ENCODE data around the gene HDAC3.
A peak's percentile ranks its signal among the peaks of the same experiment; 100 is the strongest.

Gene HDAC3

GRCh38 chr5:141657937-141658545 is 21.4 kb upstream of the HDAC3 start:
- DNase-seq: no peak

- DNase-seq: no peak
These were observed 20.8 kb upstream of the HDAC3 start for GRCh38 chr5:141657404-141657803.

GRCh38 chr5:141656396-141656795 is 19.7 kb upstream of the HDAC3 start:
- DNase-seq: no peak

GRCh38 chr5:141655020-141655419 is 18.4 kb upstream of the HDAC3 start:
- DNase-seq: no peak

GRCh38 chr5:141654298-141654697 is 17.6 kb upstream of the HDAC3 start:
- no peak for DNase-seq

- DNase-seq: no peak
These were observed 15.1 kb upstream of the HDAC3 start for GRCh38 chr5:141651728-141652105.

- peak; percentile 83 for DNase-seq
These were observed 14.4 kb upstream of the HDAC3 start, which contains the start of gene FCHSD1 for GRCh38 chr5:141650851-141651727. Gene FCHSD1, minus strand, starts transcription at chr5:141651418. Its CDS starts 50 bp downstream, at chr5:141651368.

GRCh38 chr5:141649972-141650371 is 13.3 kb upstream of the HDAC3 start:
- no peak for DNase-seq

GRCh38 chr5:141649056-141649688 is 12.5 kb upstream of the HDAC3 start:
- DNase-seq: no peak

GRCh38 chr5:141647851-141648250 is 11.2 kb upstream of the HDAC3 start:
- no peak for DNase-seq

- no peak for DNase-seq
These were observed 10.6 kb upstream of the HDAC3 start for GRCh38 chr5:141647242-141647641.

GRCh38 chr5:141646026-141646425 is 9.4 kb upstream of the HDAC3 start:
- no peak for DNase-seq

GRCh38 chr5:141641634-141642267 is 5.1 kb upstream of the HDAC3 start:
- no peak for DNase-seq

- DNase-seq: no peak
These were observed 4.0 kb upstream of the HDAC3 start for GRCh38 chr5:141640698-141641097.

GRCh38 chr5:141640051-141640415 is 3.4 kb upstream of the HDAC3 start:
- DNase-seq: no peak

GRCh38 chr5:141639357-141640050 is 2.9 kb upstream of the HDAC3 start:
- DNase-seq: no peak

GRCh38 chr5:141638771-141639170 is 2.1 kb upstream of the HDAC3 start:
- no peak for DNase-seq

- peak; percentile 67 for DNase-seq
These were observed 1.2 kb upstream of the HDAC3 start for GRCh38 chr5:141637767-141638419.

GRCh38 chr5:141637123-141637766 is 596 bp upstream of the HDAC3 start:
- peak; percentile 24 for DNase-seq

GRCh38 chr5:141636106-141636412 is 590 bp downstream of the HDAC3 start:
- DNase-seq: no peak

GRCh38 chr5:141635646-141636045 is 1.0 kb downstream of the HDAC3 start:
- no peak for DNase-seq

- DNase-seq: no peak
These were observed 1.9 kb downstream of the HDAC3 start for GRCh38 chr5:141634720-141635119.
